HG02840 (cell line): ENCODE data around the gene TRPT1.
"Not testable (repeated sequence)": the region's sequence is repeated elsewhere in the genome, so short reads cannot be mapped to it uniquely, and the experiment has no call there.

Experiments
- ATAC-seq: cut with Tn5 transposase; IDR thresholded peaks from one replicate; pipeline ENCODE4 v1.9.1; 2021; ENCODE audit warnings: mild to moderate bottlenecking, moderate library complexity, moderate number of reproducible peaks; ENCODE audit not compliant: unreplicated experiment, low FRiP score

Gene TRPT1

GRCh38 chr11:64258946-64259532, 33.1 kb upstream of the TRPT1 start:
- ATAC-seq, result no peak

GRCh38 chr11:64258356-64258755, 32.4 kb upstream of the TRPT1 start:
- no peak for ATAC-seq

DNA sequence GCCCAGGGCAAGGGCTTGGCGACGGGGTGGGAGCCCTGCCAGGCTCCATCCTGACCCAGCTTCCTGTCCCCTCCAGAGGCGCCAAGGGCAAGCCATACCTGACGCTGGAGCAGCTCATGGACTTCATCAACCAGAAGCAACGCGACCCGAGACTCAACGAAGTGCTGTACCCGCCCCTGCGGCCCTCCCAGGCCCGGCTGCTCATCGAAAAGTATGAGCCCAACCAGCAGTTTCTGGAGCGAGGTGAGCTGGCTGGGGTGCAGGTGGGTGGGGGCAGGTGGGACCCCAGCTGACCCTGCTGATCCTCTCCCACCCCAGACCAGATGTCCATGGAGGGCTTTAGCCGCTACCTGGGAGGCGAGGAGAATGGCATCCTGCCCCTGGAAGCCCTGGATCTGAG, 30.3 kb upstream of the TRPT1 start:
- no peak for ATAC-seq

DNA sequence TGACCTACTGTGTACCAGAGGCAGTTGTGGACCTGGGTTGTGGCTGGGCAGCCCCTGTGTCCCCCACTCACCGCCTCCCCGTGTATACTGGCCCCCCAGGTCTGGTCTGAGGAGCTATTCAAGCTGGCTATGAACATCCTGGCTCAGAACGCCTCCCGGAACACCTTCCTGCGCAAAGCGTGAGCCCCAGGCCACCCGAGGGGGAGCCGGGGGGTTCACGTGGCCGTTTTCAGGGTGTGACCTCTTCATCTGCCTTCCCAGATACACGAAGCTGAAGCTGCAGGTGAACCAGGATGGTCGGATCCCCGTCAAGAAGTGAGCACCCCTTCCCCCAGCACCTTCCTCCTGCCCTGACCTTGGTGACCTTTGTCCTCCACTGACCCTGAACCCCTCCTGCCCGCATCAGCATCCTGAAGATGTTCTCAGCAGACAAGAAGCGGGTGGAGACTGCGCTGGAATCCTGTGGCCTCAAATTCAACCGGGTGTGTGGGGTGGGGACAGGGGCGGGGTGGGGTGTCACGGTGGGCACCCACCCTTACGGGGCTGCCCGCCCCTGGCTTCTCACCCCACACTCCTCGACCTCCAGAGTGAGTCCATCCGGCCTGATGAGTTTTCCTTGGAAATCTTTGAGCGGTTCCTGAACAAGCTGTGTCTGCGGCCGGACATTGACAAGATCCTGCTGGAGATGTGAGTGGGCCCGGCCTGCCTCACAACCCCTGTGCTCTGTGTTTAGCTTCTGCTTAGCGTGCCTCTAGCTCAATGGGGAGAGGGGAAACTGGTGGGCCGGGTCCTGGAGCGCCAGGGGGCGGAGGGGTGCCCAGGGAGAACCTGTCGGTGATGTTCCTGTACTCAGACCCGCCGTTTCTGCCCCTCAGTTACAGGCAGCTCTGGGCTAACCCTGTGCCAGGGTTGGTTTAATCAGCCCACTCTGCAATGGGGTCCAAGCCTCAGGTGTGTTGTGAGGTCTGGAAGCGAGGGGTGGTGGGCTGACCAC, 29.4 kb upstream of the TRPT1 start:
- no peak for ATAC-seq

- ATAC-seq, result no peak
Measured at GRCh38 chr11:64254326-64254725, 28.3 kb upstream of the TRPT1 start.

DNA sequence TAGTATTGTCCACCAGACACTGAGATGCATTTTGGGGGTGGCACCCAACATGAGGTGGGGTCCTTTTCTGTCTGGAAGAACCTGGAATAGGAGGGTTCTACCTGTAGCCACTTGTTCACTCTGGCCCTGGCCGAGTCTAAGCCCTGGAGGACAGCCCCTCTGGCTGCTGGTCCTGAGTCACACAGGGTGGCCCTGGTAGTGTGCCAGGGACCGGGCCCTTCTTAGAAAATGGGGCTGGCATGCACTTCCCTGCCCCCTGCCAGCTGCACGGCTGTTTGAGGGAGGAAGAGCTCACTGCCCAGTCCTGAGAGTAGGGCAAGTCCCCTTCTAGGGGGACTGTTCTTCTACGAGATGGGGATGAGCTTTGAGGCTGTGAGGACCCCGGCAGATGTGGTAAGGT, 27.5 kb upstream of the TRPT1 start:
- ATAC-seq, result no peak

GRCh38 chr11:64253043-64253442, 27.1 kb upstream of the TRPT1 start:
- no peak for ATAC-seq

GRCh38 chr11:64252003-64252872, 26.3 kb upstream of the TRPT1 start:
- ATAC-seq, result no peak

GRCh38 chr11:64251753-64252002, 25.7 kb upstream of the TRPT1 start:
- ATAC-seq, result no peak

GRCh38 chr11:64251016-64251752, 25.2 kb upstream of the TRPT1 start, which contains the start of gene PLCB3:
Gene PLCB3, plus strand, starts transcription at chr11:64251530. Its CDS starts 120 bp downstream, at chr11:64251650.
- ATAC-seq, result no peak

- ATAC-seq, result no peak
Measured at GRCh38 chr11:64250415-64251015, 24.5 kb upstream of the TRPT1 start.

GRCh38 chr11:64249563-64250414, 23.8 kb upstream of the TRPT1 start:
- no peak for ATAC-seq

DNA sequence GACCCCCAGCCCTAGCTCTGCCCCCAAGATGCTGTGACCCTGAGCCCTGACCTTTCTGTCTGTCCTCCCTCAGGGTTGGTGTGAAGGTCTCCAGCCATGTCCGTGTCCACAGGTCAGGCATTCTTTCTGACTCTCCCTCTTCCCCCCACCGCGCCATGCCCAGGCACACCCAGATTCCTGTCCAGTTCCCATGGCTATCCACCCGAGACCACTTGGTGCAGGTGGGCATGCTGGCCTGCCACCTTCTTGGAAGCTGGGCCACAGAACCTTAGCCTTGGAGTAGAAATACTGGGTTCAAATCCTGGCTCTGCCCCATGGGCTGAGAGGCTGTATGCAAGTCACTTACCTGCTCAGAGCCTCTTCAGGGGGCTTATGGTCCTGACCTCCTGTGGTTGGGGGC, 23.1 kb upstream of the TRPT1 start:
- no peak for ATAC-seq

- ATAC-seq, result no peak
Measured at GRCh38 chr11:64248578-64248977, 22.6 kb upstream of the TRPT1 start.

DNA sequence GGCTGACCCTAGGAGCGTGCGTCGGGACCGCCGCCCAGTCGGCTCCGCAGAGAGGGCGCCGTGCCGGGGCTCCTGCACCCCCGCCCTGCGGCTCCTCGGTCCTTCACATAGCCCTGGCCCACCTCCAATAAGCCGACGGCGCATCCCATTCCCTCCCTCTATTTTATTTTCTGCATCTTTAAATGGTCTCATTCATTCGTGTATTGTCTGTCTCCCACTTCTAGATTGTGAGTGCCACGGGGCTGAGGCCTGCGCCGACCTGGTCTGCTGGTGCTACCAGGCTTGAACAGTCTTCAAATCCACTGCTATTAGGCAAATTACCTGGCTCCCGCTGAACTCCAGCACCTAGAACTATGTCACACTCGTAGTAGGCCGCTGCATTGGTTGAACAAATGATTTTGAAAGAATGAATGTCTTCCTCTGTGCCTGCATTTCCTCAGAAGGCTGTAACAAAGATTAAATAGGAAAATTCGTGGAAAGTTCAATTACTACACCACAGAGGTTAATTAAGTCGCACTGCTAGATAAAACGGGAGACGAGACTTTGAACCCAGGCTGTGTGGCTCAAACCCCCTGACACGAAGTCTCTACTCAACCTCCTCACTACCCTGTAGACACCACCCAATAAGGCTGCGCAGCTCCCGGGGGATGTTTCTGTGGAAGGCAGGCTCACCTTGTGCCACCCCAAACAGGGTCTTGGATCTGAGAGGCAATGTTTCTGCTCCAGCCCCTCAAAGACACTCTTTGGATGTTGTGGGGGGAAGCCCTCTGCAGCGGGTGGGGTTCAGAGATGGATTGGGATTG, 21.9 kb upstream of the TRPT1 start:
- ATAC-seq, result no peak

DNA sequence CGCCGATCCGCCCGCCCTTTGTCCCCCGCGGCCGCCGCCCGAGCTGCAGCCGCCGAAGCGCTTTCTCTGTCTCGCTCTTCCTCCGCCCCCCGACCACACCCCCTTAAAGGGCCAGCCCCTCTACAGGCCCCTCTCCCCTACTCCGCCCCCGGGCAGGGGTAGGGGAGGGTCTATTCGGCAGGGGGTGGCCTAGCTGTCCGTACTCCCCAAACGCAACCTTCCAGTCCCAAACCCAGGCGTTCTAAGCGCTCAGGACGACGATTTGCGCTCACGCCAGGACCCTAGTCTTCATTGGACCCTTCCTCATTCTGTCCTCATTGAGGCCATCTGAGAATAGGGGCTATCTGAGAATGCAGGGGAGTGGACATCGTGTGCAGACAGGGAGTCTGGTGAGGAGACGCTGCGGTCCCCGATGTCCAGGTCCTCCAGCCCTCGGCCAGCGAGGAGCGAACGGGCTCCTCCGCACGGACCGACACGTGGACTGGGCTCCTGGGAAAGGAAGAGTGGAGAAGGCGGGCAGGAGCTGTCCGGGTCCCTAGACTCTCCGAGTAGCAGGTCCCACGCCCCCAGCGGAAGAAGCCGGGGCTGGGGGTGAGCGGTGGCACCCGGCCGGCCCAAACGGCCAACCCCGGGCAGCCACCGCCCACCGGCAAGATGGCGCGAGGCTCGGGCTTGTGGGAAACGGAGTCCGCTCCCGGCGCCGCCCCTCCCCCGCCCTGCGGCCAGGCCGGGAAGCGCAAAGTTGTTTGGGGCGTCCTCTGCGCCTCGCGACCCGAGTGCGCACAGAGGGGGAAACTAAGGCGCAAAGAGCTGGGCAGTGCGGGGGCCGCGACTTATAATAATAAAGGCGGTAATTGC, 21.1 kb upstream of the TRPT1 start, which contains the start of gene PPP1R14B:
Gene PPP1R14B, minus strand, starts transcription at position 73 of the 858 bp plus-strand sequence. CDS start 270 bp downstream, outside the sequence.
- ATAC-seq, result no peak

- ATAC-seq, result not testable (repeated sequence)
Measured at GRCh38 chr11:64246621-64246870, 20.6 kb upstream of the TRPT1 start.
